ENCODE measurements around the gene NPIPB12. TPM values are rescaled to one million over a fixed set of nuclear protein-coding genes. Genes with fewer than 3 reads are reported as not detected.
A peak's percentile ranks its signal among the peaks of the same experiment; 100 is the strongest.
"Not testable (repeated sequence)": the region's sequence is repeated elsewhere in the genome, so short reads cannot be mapped to it uniquely, and the experiment has no call there.

Gene NPIPB12
- total RNA-seq, 4 donors from 2014 or later: 6.8 to 28.2 (median 11.5) TPM

DNA sequence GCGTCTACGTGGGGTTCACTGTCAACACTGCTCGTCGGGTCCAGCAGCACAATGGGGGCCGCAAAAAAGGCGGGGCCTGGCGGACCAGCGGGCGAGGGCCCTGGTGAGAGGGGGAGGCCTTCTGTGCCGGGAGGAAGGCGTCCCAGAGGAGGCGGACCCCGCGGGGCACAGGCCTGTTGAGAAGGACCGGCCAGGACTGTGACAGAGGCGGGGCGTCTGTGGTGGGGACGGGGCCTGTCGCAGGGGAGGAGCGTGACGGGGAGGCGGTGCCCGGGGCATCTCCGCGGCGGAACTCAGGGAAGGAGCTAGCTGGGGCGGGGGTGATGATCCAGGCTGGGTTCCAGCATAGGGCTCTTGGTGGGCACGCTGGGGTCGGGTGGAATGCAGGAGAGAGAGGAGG, 51.4 kb downstream of the NPIPB12 start:
- DNase-seq; H3K27me3 ChIP-seq; intact Hi-C loops (cut with DNase I; ENCODE audit: low total_unique reads); H3K9me3 ChIP-seq; in situ Hi-C loops (cut with MboI; ENCODE audit: low sequenced_read_pairs in 4 of 4); H3K27ac ChIP-seq; H3K4me1 ChIP-seq; H3K4me3 ChIP-seq; H3K36me3 ChIP-seq: not testable (repeated sequence)
- ATAC-seq: peak; percentile 40 to 49

- H3K4me1 ChIP-seq; H3K9me3 ChIP-seq; H3K36me3 ChIP-seq; H3K4me3 ChIP-seq; H3K27ac ChIP-seq; H3K27me3 ChIP-seq; intact Hi-C loops (cut with DNase I; ENCODE audit: low total_unique reads); in situ Hi-C loops (cut with MboI; ENCODE audit: low sequenced_read_pairs in 4 of 4); DNase-seq: not testable (repeated sequence)
- peak; percentile 98 to 99 for ATAC-seq
Observed at GRCh38 chr16:29454269-29454668, 51.9 kb downstream of the NPIPB12 start, which contains the start of the genes BOLA2 and SLX1B. BOLA2 (minus strand) TSS chr16:29454351; CDS start chr16:29454253, 98 bp downstream. SLX1B (plus strand) TSS chr16:29454533.

DNA sequence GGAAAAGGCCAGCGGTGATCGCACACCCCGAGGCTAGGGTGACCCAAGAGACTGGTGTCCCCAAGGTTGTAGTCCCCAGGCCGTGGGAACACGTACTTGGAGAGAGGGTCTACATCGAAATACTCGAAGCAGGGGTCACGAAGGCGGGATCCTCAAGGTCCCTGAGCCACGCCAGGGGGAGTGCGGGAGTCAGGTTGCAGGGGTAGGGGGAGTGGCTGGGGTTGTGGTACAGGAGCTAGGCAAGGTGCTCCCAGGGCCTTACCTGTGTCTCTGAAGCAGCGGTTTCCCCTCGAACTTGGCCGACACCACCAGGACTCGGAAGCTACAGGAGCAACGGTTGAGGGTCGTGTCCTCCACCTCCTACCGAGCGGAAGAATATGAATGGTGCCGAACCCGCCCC, 52.5 kb downstream of the NPIPB12 start:
- H3K9me3 ChIP-seq; H3K27me3 ChIP-seq; DNase-seq; H3K4me3 ChIP-seq; in situ Hi-C loops (cut with MboI; ENCODE audit: low sequenced_read_pairs in 4 of 4); H3K36me3 ChIP-seq; intact Hi-C loops (cut with DNase I; ENCODE audit: low total_unique reads); H3K4me1 ChIP-seq; H3K27ac ChIP-seq: not testable (repeated sequence)
- ATAC-seq: peak; percentile 10 to 14

Other genes with a start within 250 kb of the NPIPB12 start
- 1 to 10 TPM in 1 of 4 donors, under 1 TPM in 2, not detected in 1; 0.07 to 1.5 (median 0.40) TPM for gene NPIPB11, start 99.7 kb downstream of the NPIPB12 start, total RNA-seq
- 10 to 100 TPM in 2 of 4 donors, 1 to 10 TPM in 2; 3.3 to 17.6 (median 9.7) TPM for gene BOLA2, start 52.1 kb downstream of the NPIPB12 start, total RNA-seq
- 10 to 100 TPM; 31.6 to 57.4 (median 39.7) TPM for gene SLX1B, start 51.9 kb downstream of the NPIPB12 start, total RNA-seq
- 1 to 10 TPM; 2.9 to 9.7 (median 7.5) TPM for gene SULT1A4, start 46.5 kb downstream of the NPIPB12 start, total RNA-seq
- gene SPN, start 156.8 kb upstream of the NPIPB12 start, total RNA-seq: under 1 TPM in 3 of 4 donors, not detected in 1; 0.12 to 0.88 (median 0.84) TPM
- gene QPRT, start 172.8 kb upstream of the NPIPB12 start, total RNA-seq: 1 to 10 TPM in 2 of 4 donors, under 1 TPM in 2; 0.78 to 2.5 (median 1.5) TPM
- under 1 TPM in 2 of 4 donors, not detected in 2; 0.26 to 0.31 TPM for gene C16orf54, start 239.6 kb upstream of the NPIPB12 start, total RNA-seq